Activated CD8-positive, alpha-beta memory T cell treated with anti-CD3 and anti-CD28 coated beads for 36 hours (primary cell): ENCODE data around the gene IFITM10. TPM values are rescaled to one million over a fixed set of nuclear protein-coding genes. Genes with fewer than 3 reads are reported as not detected.

Experiments used
- CTCF ChIA-PET: fragments of 350-600 bp; sonication (Branson Sonifier 250); formaldehyde crosslinking; loops from one replicate; lab custom pipeline; 2021; ENCODE audit warnings: antibody characterized with exemption; lab: Charles Lee
- POLR2A ChIA-PET: fragments of 350-600 bp; sonication (Branson Sonifier 250); formaldehyde crosslinking; loops from one replicate; lab custom pipeline; 2021; ENCODE audit warnings: antibody characterized with exemption; lab: Charles Lee
- total RNA-seq, 2 experiments: library from RNA; stranded (reverse); gene quantifications; one replicate each; pipeline ENCODE4 v1.2.3, GENCODE V29; 2021

IFITM10 gene
- total RNA-seq, 2 experiments from 2014 or later = 0.61 to 1.2 TPM

- POLR2A ChIA-PET = no interaction called here
- CTCF ChIA-PET = no interaction called here
Observed at GRCh38 chr11:1746956-1747752, 3.2 kb downstream of the IFITM10 start.

GRCh38 chr11:1746511-1746931 lies 3.9 kb downstream of the IFITM10 start:
- CTCF ChIA-PET = no interaction called here
- POLR2A ChIA-PET = no interaction called here

GRCh38 chr11:1745701-1746320 lies 4.6 kb downstream of the IFITM10 start:
- ChIA-PET POLR2A (no interaction called here), CTCF (no interaction called here)

GRCh38 chr11:1744891-1745700 lies 5.3 kb downstream of the IFITM10 start:
- POLR2A ChIA-PET = no interaction called here
- CTCF ChIA-PET = interaction anchor here (1.3 kb wide), 1 partner anchor 88 kb away, joined by 3 read pairs; no protein-coding TSS in a partner anchor

GRCh38 chr11:1744137-1744886 lies 6.1 kb downstream of the IFITM10 start:
- CTCF ChIA-PET = interaction anchor here (1.3 kb wide), 1 partner anchor 89 kb away, joined by 3 read pairs; no protein-coding TSS in a partner anchor
- POLR2A ChIA-PET = no interaction called here

GRCh38 chr11:1743585-1744136 lies 6.7 kb downstream of the IFITM10 start:
- ChIA-PET CTCF (no interaction called here), POLR2A (no interaction called here)

- POLR2A ChIA-PET = no interaction called here
Observed at GRCh38 chr11:1742869-1743584, 7.4 kb downstream of the IFITM10 start.

GRCh38 chr11:1742371-1742770 lies 8.0 kb downstream of the IFITM10 start:
- CTCF ChIA-PET = no interaction called here
- POLR2A ChIA-PET = no interaction called here

More at GRCh38 chr11:1742869-1743584, 7.4 kb downstream of the IFITM10 start:
- CTCF ChIA-PET = no interaction called here

GRCh38 chr11:1741741-1742140 lies 8.7 kb downstream of the IFITM10 start:
- POLR2A ChIA-PET = no interaction called here
- CTCF ChIA-PET = no interaction called here

GRCh38 chr11:1740786-1741530 lies 9.4 kb downstream of the IFITM10 start:
- CTCF ChIA-PET = no interaction called here
- POLR2A ChIA-PET = no interaction called here

GRCh38 chr11:1739576-1739975 lies 10.8 kb downstream of the IFITM10 start:
- ChIA-PET POLR2A (no interaction called here), CTCF (interaction anchor here (1.4 kb wide), 1 partner anchor 45 kb away, joined by 3 read pairs; no protein-coding TSS in a partner anchor)

GRCh38 chr11:1738380-1738779 lies 12.0 kb downstream of the IFITM10 start:
- ChIA-PET CTCF (interaction anchor here (1.0 to 1.4 kb wide), 2 partner anchors 44 to 94 kb away, joined by 3 to 4 read pairs; no protein-coding TSS in a partner anchor), POLR2A (no interaction called here)

- ChIA-PET POLR2A (no interaction called here), CTCF (interaction anchor here (0.9 to 1.3 kb wide), 3 partner anchors 43 to 95 kb away, joined by 3 to 4 read pairs (median 3); no protein-coding TSS in a partner anchor)
Observed at GRCh38 chr11:1737080-1737757, 13.2 kb downstream of the IFITM10 start.

GRCh38 chr11:1736447-1736992 lies 13.9 kb downstream of the IFITM10 start:
- CTCF ChIA-PET = interaction anchor here (0.9 to 1.3 kb wide), 3 partner anchors 43 to 96 kb away, joined by 3 to 4 read pairs (median 3); no protein-coding TSS in a partner anchor
- POLR2A ChIA-PET = no interaction called here

GRCh38 chr11:1735271-1735670 lies 15.1 kb downstream of the IFITM10 start:
- CTCF ChIA-PET = interaction anchor here (2.2 kb wide), 1 partner anchor 23 kb away, joined by 6 read pairs; no protein-coding TSS in a partner anchor

GRCh38 chr11:1734641-1735081 lies 15.7 kb downstream of the IFITM10 start:
- ChIA-PET POLR2A (no interaction called here), CTCF (interaction anchor here (2.2 kb wide), 1 partner anchor 23 kb away, joined by 6 read pairs; no protein-coding TSS in a partner anchor)

More at GRCh38 chr11:1735271-1735670, 15.1 kb downstream of the IFITM10 start:
- POLR2A ChIA-PET = no interaction called here
